DMS53 treated with DMSO at 0.1 percent for 48 hours (cell line): ENCODE results near the gene TSSK6.

Source experiments
- DNase-seq: peaks from one replicate; lab custom pipeline; 2025; ENCODE audit not compliant: unreplicated experiment; lab: John Stamatoyannopoulos, UW

The TSSK6 gene

DNA sequence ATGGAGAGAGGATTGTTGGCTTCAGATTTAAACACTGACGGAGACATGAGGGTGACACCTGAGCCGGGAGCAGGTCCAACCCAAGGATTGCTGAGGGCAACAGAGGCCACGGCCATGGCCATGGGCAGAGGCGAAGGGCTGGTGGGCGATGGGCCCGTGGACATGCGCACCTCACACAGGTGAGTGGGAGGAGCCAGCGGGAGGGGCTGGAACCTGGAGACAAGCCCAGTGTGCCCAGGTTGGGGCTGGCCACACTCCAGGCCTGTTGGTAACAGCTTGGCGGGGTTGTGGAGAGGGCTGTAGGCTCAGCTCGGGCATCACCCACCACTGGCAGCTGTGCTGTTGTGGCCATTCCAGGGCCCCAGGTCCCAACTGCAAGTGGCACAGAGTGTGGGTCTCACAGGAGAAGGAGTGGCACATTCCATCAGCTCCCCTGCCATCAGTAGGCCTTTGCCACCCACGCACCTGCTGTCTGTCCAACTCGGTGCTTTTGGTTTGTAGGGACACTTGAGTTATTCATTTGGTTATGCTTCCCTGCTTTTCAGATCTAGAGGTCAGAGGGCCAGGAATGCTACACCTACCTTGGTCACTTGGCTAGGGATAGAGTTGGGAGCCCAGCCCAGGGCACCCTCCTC, 49.8 kb downstream of the TSSK6 start:
- no peak for DNase-seq

DNA sequence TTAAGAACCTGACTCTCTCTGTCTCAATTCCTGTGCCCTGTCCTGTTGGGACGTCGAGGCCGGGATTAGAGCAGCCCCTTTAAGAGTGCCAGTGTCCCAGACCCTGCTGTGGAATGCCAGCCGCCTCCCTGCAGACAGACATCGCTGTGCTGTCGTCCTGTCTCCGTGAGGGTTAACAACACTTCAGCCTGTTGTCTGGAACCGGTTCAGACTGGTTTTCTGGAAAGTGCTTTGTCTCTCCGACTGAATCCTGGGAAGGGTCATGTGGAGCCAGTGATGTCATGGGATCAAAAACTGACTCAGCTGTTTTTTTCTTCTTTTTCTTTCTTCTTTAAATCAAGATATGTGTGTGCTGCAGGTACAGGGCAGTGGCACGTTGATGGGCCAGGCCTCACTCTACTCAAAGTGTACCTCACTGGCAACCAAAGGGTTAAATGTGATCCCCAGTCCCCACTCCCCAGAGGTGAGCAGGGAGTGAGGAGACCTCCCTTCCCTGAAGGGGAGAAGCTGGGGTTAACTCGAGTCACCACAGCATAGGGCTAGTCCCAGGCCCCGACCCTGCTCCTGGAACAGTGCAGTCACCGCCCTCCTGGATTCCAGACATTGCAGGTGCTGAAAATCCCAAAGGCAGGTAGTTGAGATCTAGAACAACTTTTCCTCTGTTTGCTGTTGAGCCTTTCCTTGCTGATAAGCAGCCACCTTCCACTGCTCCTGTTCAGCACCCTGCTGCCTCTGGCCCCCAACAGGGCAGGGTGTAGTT, 50.8 kb downstream of the TSSK6 start:
- DNase-seq = no peak
